NCI-H2227 (cell line): ENCODE measurements around the gene COG4.
"Not testable (repeated sequence)": the region's sequence is repeated elsewhere in the genome, so short reads cannot be mapped to it uniquely, and the experiment has no call there.

Experiments used
- DNase-seq: peaks from one replicate; lab custom pipeline; 2025; ENCODE audit not compliant: unreplicated experiment; lab: John Stamatoyannopoulos, UW

The COG4 gene

DNA sequence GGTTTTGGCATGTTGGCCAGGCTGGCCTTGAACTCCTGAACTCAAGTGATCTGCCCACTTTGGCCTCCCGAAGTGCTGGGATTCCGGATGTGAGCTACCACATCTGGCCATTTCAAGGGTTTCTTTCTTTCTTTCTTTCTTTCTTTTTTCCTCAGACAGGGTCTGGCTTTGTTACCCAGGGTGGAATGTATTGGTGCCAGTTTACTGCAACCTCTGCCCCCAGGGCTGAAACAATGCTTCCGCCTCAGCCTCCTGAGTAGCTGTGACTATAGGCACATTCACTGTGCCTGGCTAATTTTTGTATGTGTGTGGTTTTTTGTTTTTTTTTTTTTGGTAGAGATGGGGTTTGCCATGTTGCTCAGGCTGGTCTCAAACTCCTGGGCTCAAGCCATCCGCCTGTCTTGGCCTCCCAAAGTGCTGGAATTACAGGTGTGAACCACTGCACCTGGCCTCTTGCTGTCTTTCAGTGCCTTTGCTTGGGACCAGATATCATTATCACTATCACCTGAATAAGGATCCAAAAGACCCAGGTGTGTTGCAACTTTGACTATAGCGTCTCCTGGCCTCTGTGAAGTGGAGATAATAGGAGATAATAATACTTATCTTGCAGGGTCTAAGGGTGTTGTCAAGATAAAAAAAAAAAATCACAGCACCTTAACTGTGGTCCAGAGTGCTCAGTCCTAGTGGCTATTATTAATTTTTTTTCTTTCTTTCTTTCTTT, 65.7 kb downstream of the COG4 start:
- no peak for DNase-seq

DNA sequence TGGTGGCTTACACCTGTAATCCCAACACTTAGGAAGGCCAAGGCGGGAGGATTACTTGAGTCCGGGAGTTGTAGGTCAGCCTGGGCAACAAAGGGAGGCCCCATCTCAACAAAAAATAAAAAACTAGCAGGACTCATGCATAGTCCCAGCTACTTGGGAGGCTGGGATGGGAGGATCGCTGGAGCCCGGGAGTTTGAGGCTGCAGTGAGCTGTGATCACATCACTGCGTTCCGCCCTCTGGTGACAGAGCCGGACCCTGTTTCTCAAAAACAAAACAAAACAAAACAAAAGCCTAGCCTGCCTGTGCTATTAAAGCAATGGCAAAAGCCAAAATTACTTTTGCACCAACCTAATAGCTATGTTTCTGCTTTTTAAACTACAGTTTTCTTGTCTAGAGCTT, 67.4 kb downstream of the COG4 start:
- no peak for DNase-seq

DNA sequence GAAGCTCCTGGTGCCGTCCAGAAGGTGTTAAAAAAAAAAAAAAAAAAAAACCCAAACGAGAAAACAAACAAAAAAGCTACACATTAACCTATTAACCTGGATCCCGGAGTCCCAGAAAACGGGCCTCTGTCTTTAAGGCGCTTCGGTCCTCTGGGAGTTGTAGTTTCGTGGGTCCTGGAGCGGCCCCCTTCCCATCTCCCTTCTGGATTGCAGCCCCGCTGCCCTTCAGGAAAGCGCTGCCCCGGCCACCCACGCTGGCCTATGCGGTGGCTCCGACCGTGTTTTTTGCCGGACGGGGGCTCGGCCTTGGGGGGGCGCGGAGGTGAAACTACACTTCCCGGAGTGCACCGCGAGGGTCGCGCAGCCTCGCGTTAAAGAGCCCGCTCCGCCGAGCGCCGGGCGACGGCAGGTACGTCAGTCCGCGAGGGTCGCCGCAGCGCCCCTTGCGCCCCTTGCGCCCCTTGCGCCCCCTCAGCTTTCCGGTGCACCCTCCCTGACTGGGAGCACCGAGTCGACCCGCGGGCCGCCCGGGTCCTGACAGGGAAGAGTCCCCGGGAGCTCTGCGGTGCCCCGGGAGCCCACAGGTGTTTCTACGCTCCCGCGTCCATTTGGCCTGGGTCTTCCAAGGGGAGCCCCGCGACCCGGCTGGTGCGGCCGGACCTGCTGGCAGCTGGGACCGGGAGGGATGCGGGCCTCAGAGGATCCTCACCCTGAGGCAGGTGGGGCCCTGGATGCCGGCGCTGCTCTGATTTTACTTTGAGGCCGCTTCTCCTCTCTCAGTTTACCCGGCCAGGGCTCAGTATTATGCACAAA, 68.9 kb downstream of the COG4 start, which contains the start of gene FCSK:
Gene FCSK (plus strand): TSS at position 374 of the 813 bp plus-strand sequence. CDS start 8,596 bp downstream, outside the sequence.
- peak; percentile 78 for DNase-seq

GRCh38 chr16:70453892-70454221, 69.5 kb downstream of the COG4 start:
- no peak for DNase-seq

GRCh38 chr16:70453117-70453891, 70.0 kb downstream of the COG4 start:
- no peak for DNase-seq

- DNase-seq = not testable (repeated sequence)
Observed at GRCh38 chr16:70451004-70451340, 72.4 kb downstream of the COG4 start.

- DNase-seq = peak; percentile 5
Observed at GRCh38 chr16:70450142-70451003, 73.0 kb downstream of the COG4 start.

- no peak for DNase-seq
Observed at GRCh38 chr16:70448075-70448474, 75.3 kb downstream of the COG4 start.

DNA sequence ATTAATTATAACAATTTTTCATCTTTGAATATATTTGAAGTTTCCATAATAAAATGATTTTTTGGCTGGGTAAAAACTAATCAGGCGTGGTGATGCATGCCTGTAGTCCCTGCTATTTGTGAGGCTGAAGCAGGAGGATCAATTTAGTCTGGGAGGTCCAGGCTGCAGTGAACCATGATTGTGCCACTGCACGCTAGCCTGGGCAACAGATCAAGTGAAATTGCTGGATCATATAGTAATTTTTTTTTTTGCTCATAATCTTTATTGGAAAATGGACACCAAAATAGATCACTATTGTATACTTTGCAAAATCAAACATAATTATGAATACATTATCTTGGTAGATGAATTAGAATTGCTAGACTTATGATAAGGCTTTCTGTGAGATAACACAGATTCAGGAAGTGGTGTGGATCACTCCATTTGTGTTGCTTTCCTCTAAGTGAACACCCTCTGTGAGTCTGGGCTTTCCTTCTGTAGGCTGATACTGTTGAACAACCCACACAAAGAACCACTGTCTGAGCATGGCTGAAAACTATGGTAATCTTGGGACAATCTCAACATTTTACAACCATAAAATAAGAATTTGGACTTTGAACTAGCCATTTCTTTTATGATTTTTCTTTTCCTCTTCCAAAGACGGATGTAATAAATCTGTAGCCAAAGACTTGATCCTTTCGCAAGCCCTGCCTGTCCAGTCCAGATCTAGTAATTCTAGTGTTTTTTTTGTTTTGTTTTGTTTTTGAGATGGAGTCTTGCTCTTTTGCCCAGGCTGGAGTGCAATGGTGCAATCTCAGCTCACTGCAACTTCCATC, 78.9 kb downstream of the COG4 start:
- DNase-seq = no peak

- DNase-seq = no peak
Observed at GRCh38 chr16:70442344-70442743, 81.0 kb downstream of the COG4 start.

- no peak for DNase-seq
Observed at GRCh38 chr16:70441406-70441990, 81.9 kb downstream of the COG4 start.

DNA sequence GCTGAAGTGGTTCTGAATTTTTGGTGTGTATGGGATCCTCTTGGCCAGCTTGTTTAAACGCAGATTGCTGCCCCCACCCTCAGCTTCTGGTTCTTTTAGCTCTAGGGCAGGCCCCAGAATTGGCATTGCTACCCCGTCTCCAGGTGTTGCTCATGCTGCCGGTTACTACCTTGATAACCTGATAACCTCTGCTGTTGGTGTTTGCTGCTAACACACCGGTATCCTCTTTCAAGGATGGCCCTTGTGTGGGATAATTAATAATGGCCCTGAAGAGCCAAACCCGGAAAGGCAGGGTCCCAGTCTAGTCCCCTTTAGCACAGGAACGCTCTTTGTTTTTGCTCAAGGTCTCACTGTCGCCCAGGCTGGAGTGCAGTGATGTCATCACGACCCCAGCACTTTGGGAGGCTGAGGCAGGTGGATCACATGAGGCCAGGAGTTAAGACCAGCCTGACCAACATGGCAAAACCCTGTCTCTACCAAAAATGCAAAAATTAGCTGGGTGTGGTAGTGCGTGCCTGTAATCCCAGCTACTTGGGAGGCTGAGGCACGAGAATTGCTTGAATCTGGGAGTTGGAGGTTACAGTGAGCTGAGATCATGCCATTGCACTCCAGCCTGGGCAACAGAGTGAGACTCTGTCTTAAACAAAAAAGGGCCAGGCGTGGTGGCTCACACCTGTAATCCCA, 83.2 kb downstream of the COG4 start:
- DNase-seq = no peak

DNA sequence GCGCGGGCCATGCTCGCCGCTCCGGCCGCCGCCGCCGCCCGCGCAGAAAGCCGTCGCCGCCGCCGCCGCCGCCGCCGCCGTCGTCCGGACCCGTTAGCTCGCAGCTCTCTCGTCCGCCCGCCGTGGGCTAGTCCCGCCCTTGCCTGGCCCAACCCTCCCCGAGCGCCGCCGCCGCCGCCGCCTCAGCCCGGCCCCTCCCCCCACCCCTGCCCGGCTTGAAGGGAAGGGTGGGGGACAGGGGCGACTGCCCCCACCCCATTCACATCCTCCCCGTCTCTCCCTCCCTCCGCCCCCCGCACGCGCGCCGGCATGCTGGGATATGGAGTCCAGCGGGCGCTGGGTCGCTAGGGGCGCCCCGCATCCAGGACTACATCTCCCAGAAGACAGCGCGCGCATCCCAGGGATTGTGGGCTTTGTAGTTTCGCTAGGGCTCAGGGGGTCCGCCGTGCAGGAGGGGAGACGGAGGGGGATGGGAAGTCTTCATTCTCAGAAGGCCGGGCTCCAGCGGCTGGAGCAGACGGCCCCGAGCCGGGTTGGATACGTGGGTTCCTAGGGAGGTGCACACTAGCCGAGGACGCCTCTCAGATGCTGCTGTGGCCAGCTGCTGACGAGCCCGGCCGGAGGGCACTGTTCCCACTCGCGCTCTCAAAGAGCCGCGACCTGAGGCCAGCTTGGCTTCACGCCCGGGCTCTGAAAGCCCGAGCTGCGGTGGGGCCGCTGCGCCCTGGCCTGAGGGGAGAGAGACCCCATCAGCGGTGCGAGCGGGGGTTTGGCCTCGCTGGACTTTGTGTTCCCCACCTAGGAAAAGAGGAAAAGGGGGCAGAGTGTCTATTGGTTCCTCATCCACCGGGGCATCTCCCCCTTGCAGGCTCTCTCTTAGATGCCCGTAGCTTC, 84.1 kb downstream of the COG4 start, which contains the start of gene ST3GAL2:
Gene ST3GAL2 (minus strand): TSS at position 132 of the 894 bp plus-strand sequence. CDS start 40,570 bp downstream, outside the sequence.
- peak; percentile 96 for DNase-seq

DNA sequence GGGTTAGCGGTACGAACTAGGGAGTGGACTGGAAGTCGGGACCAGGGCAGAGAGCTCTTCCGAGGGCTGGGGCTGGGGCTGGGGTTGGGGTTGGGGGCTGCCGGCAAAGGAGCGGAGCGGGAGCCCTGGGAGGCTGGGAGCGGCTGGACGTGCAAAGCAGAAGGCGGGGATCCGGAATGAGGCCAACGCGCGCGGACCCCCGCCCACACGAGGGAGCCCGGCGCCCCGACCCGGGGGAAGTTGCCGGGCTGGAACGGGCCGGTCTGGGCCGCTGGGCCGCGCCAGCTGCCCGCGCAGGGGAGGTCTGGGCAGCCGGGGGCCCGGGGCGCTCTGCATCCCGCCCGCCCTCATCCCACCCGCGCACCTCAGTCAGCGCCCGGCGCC, 84.8 kb downstream of the COG4 start:
- peak; percentile 65 for DNase-seq

DNA sequence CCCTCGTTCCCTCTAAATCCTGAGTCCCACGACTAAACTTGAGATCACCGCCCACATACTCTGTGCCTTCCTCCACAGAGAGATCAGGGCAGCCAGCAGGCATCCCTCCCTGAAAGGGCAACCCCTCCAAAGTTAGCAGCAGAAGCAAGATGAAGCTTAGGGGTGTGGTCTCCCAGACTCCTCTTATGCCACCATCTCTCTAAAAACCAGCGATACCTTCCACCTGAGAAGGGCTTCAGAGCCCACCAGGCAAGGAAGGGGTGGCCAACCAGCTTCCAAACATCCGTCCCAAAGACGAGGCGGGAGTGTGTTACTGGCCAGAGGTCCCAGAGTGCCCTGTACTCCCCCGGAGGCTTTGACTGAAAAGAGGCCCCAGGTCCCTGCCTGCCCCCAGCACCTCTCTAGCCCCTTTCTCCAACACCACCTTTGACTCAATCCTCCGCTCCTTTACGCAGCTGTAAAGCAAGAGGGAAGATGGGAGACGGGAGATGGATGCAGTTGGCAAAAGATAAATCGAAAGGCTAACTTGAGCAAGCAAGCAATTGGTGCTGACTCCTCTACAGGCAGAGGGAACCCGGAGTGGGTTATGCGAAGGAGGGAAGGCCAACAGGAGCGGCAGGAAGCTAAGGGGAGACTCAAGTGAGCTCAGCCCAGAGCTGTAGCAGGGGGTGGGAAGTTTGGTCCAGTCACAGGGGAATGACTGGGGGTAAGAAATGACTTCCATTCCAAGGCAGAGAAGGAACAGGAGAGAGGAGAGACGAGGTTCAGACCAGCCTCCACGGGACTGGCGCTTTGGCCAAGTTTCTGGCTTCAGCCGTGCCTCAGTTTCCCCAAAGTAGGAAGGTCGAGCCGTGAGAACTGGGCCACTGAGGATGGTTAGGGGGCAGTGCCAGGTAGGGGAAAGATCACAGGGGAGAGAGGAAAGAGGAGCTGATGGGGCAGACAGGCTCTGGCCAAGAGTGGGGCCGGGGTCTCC, 85.5 kb downstream of the COG4 start:
- DNase-seq = no peak

DNA sequence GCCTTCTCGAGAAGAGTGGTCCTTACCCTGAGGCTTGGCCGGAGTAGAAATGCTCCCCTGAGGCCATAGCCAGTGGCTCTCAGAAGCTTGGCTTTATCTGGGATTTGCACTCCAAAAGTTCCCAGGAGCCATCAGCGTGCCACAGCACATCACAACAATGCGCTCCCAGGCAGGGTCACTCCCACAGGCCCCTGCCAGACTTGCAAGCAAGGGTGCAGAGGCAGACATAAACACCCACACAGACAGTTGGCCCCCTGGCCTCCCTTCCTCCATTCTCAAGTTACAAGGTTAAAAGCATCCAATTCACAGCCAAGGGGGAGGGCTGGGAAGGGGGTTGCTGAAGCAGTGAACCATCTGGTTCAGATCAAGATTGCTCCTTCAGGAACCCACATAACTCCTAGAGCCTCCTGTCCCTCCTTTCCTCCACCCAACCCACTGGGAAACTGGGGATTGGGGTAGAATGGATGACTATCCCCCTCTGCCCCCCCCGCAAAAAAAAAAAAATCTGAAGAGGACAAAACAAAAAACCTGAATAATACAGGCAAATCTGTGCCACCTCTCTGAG, 86.3 kb downstream of the COG4 start:
- peak; percentile 12 for DNase-seq
